ENCODE measurements around the gene FOXI3. TPM values are rescaled to one million over a fixed set of nuclear protein-coding genes. Genes with fewer than 3 reads are reported as not detected.

FOXI3 gene
- total RNA-seq, 1 experiment from 2014 or later, result 19.2 TPM

DNA sequence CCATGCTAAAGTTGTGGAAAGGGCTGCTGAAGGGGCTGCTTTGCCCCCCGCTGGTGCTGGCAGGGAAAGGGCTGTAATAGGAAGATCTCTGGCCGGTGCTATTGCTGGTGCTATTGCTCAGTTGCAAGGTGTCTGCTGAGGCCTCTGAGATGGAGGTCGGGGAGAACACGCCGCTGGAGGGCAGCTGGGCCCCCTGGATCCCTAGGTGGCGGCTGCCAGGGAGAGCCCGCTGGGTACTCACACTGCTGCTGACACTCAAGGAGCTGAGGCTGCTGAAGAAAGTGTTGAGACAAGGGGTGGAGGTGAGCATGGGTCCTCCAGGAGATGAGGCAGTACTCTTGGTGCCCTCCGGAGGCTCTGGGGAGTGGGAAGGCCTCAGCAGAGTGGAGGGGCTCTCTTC, 4.2 kb downstream of the FOXI3 start:
- no CpG with 5 or more reads among the region's 8 CpGs for WGBS (ENCODE audit: extremely low coverage, insufficient read length, low lambda C conversion rate)
- H3K27me3 Mint-ChIP-seq (ENCODE audit: low read depth), result peaks cover 25% of the 10 kb centered on the region

More for the DNA sequence above, 4.2 kb downstream of the FOXI3 start:
- no peak overlapping the region for H3K4me2 ChIP-seq (ENCODE audit: insufficient read depth, insufficient read length, low read length)
- H2AFZ ChIP-seq (ENCODE audit: low read length), result no peak overlapping the region
- H2BK12ac ChIP-seq (ENCODE audit: insufficient read length, low read depth, low read length), result no peak overlapping the region
- Mint-ChIP-seq H3K9me3 (no peaks in the 10 kb centered on the region), H3K4me1 (peaks cover 33 to 50% of the 10 kb centered on the region in 2 experiments), H3K4me3 (peak overlapping the region in 1 of 2 experiments; percentile 21; a peak in 1 of 5 replicates), H3K36me3 (ENCODE audit: insufficient read depth in 1 of 3, low read depth in 3 of 3) (peaks cover 4 to 41% (median 24%) of the 10 kb centered on the region in 3 experiments; a peak in 5 of 7 replicates), H3K27ac (no peak overlapping the region)
- no peak for DNase-seq
- no peak overlapping the region for H3T11ph ChIP-seq (ENCODE audit: low read length)
- no peak overlapping the region for H3K23ac ChIP-seq (ENCODE audit: insufficient read length, low read depth, low read length)
- no peak overlapping the region for H3K9ac ChIP-seq (ENCODE audit: extremely low read depth, insufficient read length, low read length)
- no peak overlapping the region for H4K8ac ChIP-seq (replicated peaks; ENCODE audit: insufficient read length, low read depth, low read length)
- no peak overlapping the region for H4K5ac ChIP-seq (ENCODE audit: insufficient read length, low read depth, low read length)
- H4K91ac ChIP-seq (ENCODE audit: insufficient read length, low read depth, low read length), result no peak overlapping the region
- H3K4ac ChIP-seq (ENCODE audit: low read depth, low read length), result no peak overlapping the region
- H2BK120ac ChIP-seq (ENCODE audit: low read depth, low read length, poor library complexity, severe bottlenecking), result no peak overlapping the region
- no peak overlapping the region for H2BK5ac ChIP-seq (ENCODE audit: insufficient read length, low read length)
- TF ChIP-seq, protein P1, sequence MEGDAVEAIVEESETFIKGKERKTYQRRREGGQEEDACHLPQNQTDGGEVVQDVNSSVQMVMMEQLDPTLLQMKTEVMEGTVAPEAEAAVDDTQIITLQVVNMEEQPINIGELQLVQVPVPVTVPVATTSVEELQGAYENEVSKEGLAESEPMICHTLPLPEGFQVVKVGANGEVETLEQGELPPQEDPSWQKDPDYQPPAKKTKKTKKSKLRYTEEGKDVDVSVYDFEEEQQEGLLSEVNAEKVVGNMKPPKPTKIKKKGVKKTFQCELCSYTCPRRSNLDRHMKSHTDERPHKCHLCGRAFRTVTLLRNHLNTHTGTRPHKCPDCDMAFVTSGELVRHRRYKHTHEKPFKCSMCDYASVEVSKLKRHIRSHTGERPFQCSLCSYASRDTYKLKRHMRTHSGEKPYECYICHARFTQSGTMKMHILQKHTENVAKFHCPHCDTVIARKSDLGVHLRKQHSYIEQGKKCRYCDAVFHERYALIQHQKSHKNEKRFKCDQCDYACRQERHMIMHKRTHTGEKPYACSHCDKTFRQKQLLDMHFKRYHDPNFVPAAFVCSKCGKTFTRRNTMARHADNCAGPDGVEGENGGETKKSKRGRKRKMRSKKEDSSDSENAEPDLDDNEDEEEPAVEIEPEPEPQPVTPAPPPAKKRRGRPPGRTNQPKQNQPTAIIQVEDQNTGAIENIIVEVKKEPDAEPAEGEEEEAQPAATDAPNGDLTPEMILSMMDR (conservative IDR thresholded peaks at IDR 0.05), result peak; percentile 35
- 0 out of 2 replicates have a peak, but pooled peaks cover 2% of the 10 kb centered on the region for H3K4me1 ChIP-seq (ENCODE audit: insufficient read depth, low read length)
- peaks cover 12% of the 10 kb centered on the region; the same call in 1 of the 2 replicates for H3K27me3 ChIP-seq (ENCODE audit: insufficient read depth, low read length)
- no peak overlapping the region for H2BK15ac ChIP-seq (ENCODE audit: low read depth, low read length)
- H3K79me1 ChIP-seq (ENCODE audit: insufficient read depth, low read depth, low read length, poor library complexity, severe bottlenecking), result no peaks in the 10 kb centered on the region
- no peak overlapping the region for H2BK20ac ChIP-seq (ENCODE audit: low read depth, low read length, poor library complexity, severe bottlenecking)
- H2AK5ac ChIP-seq (ENCODE audit: insufficient read length, low read length), result no peak overlapping the region
- no peaks in the 10 kb centered on the region for H4K20me1 ChIP-seq (ENCODE audit: control insufficient read depth, insufficient read depth, insufficient read length)
- no peaks in the 10 kb centered on the region for H3K9me3 ChIP-seq (ENCODE audit: control insufficient read depth, low read depth, low read length)
- 0 out of 2 replicates have a peak, but pooled peaks cover 2% of the 10 kb centered on the region for H3K79me2 ChIP-seq (ENCODE audit: insufficient read depth, low read length)
- no peak overlapping the region for H3K56ac ChIP-seq (ENCODE audit: insufficient read length, low read depth, low read length)
- no peak overlapping the region for H3K14ac ChIP-seq (ENCODE audit: insufficient read depth, low read length)
- H3K18ac ChIP-seq (ENCODE audit: insufficient read length, low read depth, low read length), result no peak overlapping the region
- H3K27ac ChIP-seq (ENCODE audit: insufficient read length, low read depth, low read length), result no peak overlapping the region
- peaks cover 11% of the 10 kb centered on the region for H3K23me2 ChIP-seq (ENCODE audit: insufficient read length, low read depth, low read length, poor library complexity, severe bottlenecking)

Data from H9 (cell line).